NB4 (cell line): ENCODE data around the gene TRMU.

Source experiments
- POLR2A ChIP-seq: IDR thresholded peaks from 2 replicates; pipeline ENCODE4 v1.6.1; 2011; ENCODE audit warnings: mild to moderate bottlenecking; ENCODE audit not compliant: insufficient read length; ENCODE audit errors: extremely low read depth
- TF ChIP-seq, protein P1 (sequence below): IDR thresholded peaks from one replicate; pipeline ENCODE4 v1.5.1; 2012; ENCODE audit warnings: low read depth, low read length

- TF ChIP-seq, protein P1, sequence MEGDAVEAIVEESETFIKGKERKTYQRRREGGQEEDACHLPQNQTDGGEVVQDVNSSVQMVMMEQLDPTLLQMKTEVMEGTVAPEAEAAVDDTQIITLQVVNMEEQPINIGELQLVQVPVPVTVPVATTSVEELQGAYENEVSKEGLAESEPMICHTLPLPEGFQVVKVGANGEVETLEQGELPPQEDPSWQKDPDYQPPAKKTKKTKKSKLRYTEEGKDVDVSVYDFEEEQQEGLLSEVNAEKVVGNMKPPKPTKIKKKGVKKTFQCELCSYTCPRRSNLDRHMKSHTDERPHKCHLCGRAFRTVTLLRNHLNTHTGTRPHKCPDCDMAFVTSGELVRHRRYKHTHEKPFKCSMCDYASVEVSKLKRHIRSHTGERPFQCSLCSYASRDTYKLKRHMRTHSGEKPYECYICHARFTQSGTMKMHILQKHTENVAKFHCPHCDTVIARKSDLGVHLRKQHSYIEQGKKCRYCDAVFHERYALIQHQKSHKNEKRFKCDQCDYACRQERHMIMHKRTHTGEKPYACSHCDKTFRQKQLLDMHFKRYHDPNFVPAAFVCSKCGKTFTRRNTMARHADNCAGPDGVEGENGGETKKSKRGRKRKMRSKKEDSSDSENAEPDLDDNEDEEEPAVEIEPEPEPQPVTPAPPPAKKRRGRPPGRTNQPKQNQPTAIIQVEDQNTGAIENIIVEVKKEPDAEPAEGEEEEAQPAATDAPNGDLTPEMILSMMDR = no peak
- TF ChIP-seq POLR2A = no peak
Observed at GRCh38 chr22:46315976-46316375, 19.5 kb upstream of the TRMU start.
